ENCODE measurements around the gene NKX1-2.
A peak's percentile ranks its signal among the peaks of the same experiment; 100 is the strongest.

The NKX1-2 gene

DNA sequence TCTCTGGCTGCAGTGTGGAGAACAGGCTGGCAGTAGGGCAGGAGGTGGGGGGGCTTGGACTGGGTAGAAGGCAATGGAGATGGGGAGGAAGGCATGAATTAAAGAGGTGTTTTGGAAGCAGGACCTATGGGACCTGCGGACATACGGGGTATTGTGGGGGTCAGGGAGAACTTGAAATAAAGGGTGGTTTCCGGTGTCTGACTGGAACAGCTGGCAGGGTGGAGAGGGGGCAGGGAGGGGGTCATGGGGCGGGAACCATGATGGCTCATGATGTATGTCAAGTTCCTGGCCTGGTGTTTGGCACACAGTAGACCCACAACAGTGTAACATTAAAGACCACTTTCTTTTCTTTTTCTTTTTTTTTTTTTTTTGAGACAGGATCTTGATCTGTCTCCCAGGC is 17.3 kb upstream of the NKX1-2 start:
- ATAC-seq (ENCODE audit: low read depth) (no peak), DNase-seq (ENCODE audit: low spot score in 2 of 2) (no peak)
- Mint-ChIP-seq H3K4me3 (no peak overlapping the region), H3K36me3 (no peaks in the 10 kb centered on the region), H3K4me1 (peaks cover 22% of the 10 kb centered on the region), H3K27me3 (no peaks in the 10 kb centered on the region), H3K27ac (no peak overlapping the region), H3K9me3 (no peaks in the 10 kb centered on the region)

DNA sequence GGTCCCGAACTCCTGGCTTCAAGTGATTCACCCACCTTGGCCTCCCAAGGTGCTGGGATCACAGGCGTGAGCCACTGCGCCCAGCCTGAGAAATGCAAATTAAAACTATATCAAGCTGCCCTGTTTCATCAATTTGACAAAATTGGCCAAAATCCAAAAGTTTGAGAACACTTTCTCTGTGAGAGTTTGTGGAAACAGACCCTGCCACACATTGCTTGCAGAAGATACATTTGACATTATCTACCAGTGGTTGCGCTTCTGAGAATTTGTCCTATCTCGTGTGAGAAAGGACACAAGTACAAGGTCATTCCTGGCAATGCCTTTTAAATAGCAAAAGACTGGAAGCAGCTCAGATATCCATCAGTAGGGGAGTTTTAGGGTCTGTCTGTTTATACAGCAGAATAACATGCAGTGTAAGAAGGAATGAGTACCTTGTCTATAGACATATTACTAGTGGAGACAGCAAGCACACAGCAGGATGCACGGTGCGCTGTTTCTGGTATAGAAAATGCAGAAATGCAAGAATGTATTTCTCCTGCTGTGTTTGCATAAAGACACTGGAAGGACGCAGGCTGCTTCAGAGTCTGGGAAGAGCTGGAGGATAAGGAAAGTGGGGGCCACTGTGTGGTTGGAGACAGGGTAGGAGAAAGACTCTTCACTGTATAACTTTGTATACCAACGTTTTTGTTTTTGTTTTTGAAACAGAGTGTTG is 16.1 kb upstream of the NKX1-2 start:
- ATAC-seq (ENCODE audit: low read depth) (no peak), DNase-seq (ENCODE audit: low spot score in 2 of 2) (no peak)
- H3K36me3 Mint-ChIP-seq = no peaks in the 10 kb centered on the region
- peak overlapping the region; percentile 89 for H3K27ac Mint-ChIP-seq
- no peaks in the 10 kb centered on the region for H3K27me3 Mint-ChIP-seq
- no peak overlapping the region for H3K4me3 Mint-ChIP-seq
- H3K9me3 Mint-ChIP-seq = no peaks in the 10 kb centered on the region
- H3K4me1 Mint-ChIP-seq = peaks cover 24% of the 10 kb centered on the region

DNA sequence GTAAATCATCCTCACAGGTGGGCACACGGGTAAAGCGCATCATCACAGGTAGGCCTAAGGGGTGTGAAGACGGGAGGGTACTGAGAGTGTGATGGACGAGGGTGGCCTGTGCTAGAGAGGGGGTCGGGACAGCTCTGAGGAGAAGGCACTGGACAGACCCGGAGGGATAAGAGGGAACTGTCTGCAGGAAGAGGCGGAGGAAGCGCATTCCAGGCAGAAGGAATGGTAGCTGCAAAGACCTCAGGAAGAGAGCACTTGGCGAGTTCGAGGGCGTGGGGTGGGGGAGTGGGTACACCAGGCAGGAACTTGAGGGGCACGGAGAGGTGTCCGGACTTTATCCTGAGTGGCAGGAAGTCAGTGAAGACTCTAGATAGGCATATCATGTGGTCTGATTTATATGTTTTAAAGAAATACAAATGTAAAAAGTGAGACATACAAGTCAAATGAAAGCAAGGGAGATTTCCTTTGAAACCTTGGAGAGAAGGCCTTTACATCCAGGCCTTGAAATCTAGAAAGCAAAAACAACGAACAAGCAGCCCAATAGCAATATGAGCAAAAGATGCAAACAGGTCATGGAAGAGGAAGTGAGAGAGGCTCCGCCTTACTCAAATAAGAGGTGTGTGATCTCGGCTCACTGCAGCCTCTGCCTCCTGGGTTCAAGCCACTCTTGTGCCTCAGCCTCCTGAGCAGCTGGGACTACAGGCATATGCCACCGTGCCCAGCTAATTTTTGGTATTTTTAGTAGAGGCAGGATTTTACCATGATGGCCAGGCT is 15.4 kb upstream of the NKX1-2 start:
- Mint-ChIP-seq H3K27ac (peak overlapping the region; percentile 89), H3K4me1 (peaks cover 24% of the 10 kb centered on the region), H3K4me3 (peak overlapping the region; percentile 78), H3K36me3 (no peaks in the 10 kb centered on the region), H3K9me3 (no peaks in the 10 kb centered on the region), H3K27me3 (no peaks in the 10 kb centered on the region)
- ATAC-seq (ENCODE audit: low read depth) = peak; percentile 44
- peak in 1 of 2 donors; percentile 42 for DNase-seq (ENCODE audit: low spot score in 2 of 2)

DNA sequence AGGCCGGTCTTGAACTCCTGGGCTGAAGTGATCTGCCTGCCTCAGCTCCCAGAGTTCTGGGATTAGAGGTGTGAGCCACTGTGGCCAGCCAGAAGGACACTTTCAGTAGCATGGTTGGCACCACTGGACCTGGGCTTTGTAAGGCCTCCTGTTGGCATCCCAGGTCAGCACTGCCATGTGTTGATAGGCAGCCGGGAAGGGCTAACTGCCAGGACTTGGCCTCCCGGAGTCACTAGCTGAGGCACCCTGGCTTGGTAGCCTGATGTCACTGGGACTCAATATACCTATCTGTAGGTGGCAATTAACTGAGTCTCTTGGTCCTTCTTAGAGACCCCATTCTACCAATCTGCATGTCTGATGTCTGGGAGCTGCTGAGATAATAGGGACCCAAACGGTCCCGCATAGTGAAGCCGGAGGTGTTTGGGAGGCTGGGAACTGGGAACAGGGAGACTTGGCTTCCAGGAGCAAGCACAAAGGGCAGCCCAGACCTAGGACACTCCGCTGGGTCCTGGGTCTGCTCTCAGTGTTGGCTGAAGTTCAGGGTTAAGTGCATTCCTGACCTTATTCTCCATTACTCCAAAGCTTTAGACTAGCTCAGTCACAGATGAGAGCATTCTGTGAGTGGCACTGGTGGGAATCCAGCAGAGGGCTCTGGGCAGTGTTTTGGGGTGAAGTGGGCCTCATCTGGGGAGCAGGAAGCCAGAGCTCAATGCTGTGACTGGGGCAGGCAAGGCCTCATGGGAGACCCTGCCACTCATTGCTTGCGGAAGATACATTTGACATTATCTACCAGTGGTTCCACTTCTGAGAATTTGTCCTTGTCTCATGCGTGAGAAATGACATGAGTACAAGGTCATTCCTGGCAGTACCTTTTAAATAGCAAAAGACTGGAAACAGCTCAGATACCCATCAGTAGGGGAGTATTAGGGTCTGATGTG is 14.5 kb upstream of the NKX1-2 start:
- Mint-ChIP-seq H3K4me1 (peaks cover 24% of the 10 kb centered on the region), H3K4me3 (peak overlapping the region; percentile 78), H3K9me3 (no peaks in the 10 kb centered on the region), H3K36me3 (no peaks in the 10 kb centered on the region), H3K27ac (peak overlapping the region; percentile 89), H3K27me3 (no peaks in the 10 kb centered on the region)
- DNase-seq (ENCODE audit: low spot score in 2 of 2) = no peak
- ATAC-seq (ENCODE audit: low read depth) = no peak

DNA sequence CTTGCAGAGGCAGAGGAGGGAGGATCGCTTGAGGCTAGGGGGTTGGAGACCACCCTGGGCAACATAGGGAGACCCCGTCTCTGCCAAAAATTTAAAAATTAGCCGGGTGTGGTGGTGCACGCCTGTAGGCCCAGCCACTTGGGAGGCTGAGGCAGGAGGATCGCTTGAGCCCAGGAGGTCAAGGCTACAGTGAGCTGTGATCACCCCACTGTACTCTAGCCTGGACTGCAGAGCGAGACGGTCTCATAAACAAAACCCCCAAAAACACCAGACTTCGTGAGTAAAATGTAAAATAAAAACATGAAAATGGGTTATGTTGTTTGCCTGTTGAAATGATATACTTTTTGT is 12.5 kb upstream of the NKX1-2 start:
- Mint-ChIP-seq H3K27me3 (no peaks in the 10 kb centered on the region), H3K27ac (no peak overlapping the region), H3K9me3 (no peaks in the 10 kb centered on the region), H3K36me3 (no peaks in the 10 kb centered on the region), H3K4me1 (peaks cover 24% of the 10 kb centered on the region), H3K4me3 (peak overlapping the region; percentile 91)
- ATAC-seq (ENCODE audit: low read depth) (no peak), DNase-seq (ENCODE audit: low spot score in 2 of 2) (no peak)

DNA sequence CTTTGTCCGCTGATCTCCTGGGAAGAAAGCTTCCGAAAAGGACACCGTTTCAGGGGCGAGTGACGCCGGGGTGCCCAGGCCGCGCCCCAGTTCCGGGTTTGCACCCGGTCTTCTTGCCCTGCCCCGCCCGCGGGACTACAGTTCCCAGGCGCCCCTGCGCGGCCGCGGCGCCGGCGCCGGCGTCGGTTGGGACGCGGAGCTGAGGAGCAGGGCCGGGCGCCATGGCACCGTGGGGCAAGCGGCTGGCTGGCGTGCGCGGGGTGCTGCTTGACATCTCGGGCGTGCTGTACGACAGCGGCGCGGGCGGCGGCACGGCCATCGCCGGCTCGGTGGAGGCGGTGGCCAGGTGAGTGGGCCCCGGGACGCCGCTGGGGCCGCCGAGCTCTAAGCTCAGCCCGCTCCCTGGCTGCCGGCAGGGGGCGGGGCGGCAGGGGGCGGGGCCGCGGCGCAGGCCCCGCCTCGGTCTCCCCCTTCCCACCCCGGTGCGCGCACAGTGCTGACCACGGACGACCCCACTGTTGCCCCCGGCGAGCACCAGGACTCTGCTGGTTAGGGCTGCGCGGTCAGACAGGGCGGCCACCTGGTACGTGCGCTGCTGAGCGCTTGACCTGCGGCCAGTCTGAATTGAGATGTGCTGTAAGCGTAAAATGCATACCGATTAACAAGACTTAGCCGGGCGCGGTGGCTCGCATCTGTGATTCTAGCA is 12.0 kb upstream of the NKX1-2 start, which contains the start of gene LHPP:
LHPP (plus strand) TSS at position 182 of the 706 bp plus-strand sequence; CDS start at position 222, 40 bp downstream.
- Mint-ChIP-seq H3K36me3 (no peaks in the 10 kb centered on the region), H3K9me3 (no peaks in the 10 kb centered on the region), H3K27me3 (no peaks in the 10 kb centered on the region), H3K4me1 (peaks cover 22% of the 10 kb centered on the region), H3K4me3 (peak within 1 kb of the TSS; percentile 91), H3K27ac (peak within 1 kb of the TSS; percentile 26)
- DNase-seq (ENCODE audit: low spot score in 2 of 2) = peak; percentile 82 to 93
- ATAC-seq (ENCODE audit: low read depth) = peak; percentile 93

DNA sequence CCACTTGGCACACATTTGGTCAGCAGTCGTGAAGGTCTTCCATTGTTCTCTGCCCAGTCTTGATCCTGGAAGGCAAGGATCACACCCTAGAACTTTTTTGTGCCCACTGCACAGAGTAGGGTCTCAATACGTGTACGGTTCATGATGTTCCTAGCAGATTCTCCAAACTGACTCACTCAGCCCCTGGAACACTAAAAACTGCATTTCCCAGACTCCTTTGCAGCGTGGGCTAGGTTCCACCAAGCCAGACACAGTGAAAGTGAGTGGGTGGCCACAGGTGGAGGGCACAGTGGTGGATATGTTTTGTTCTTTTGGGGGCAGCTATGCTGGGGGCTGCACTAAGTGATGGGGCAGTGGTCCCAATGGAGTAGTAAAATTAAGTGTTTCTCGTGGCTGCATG is 10.3 kb upstream of the NKX1-2 start:
- no peak for DNase-seq (ENCODE audit: low spot score in 2 of 2)
- Mint-ChIP-seq H3K27ac (no peak overlapping the region), H3K4me3 (no peak overlapping the region), H3K9me3 (no peaks in the 10 kb centered on the region), H3K27me3 (peaks cover 11% of the 10 kb centered on the region), H3K4me1 (peaks cover 16% of the 10 kb centered on the region), H3K36me3 (no peaks in the 10 kb centered on the region)
- ATAC-seq (ENCODE audit: low read depth) = no peak

DNA sequence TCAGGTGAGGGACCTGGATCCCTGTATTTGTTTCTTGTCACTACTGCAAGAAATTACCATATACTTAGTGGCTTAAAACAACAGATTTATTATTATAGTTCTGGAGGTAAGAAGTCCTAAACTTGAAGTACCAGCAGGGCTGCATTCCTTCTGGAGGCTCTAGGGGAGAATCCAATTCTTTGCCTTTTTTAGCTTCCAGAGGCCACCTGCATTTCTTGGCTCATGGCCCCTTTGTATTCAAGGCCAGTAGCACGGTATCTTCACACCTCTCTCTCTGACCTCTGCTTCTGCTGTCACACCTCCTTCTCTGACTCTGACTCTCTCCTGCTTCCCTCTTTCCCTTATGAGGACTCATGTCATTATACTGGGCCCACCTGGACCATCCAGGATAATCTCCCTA is 9.6 kb upstream of the NKX1-2 start:
- Mint-ChIP-seq H3K4me1 (peaks cover 9% of the 10 kb centered on the region), H3K27ac (no peak overlapping the region), H3K27me3 (peaks cover 14% of the 10 kb centered on the region), H3K36me3 (no peaks in the 10 kb centered on the region), H3K9me3 (no peaks in the 10 kb centered on the region), H3K4me3 (no peak overlapping the region)
- DNase-seq (ENCODE audit: low spot score in 2 of 2) (no peak), ATAC-seq (ENCODE audit: low read depth) (no peak)

DNA sequence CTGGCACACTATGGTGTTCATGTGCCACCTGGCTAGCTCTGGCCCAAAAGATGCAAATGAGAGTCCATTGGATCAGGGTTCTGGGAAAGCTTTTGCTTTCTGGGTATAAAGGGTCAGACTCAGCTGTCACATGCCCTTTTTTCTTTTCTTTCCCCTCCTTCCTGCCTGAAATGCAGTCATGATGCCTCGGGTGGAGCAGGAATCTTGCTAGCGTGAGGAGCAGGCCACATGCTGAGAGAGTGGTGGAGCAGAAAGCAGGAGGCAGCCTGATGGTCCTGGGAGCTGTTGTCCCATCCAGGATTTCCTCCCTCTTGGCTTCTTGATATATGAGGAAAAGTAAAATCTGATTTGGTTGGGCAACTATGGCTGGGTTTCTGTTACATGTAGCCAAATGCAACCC is 9.1 kb upstream of the NKX1-2 start:
- Mint-ChIP-seq H3K36me3 (no peaks in the 10 kb centered on the region), H3K4me3 (no peak overlapping the region), H3K27ac (no peak overlapping the region), H3K27me3 (peaks cover 18% of the 10 kb centered on the region), H3K9me3 (no peaks in the 10 kb centered on the region), H3K4me1 (peaks cover 5% of the 10 kb centered on the region)
- ATAC-seq (ENCODE audit: low read depth) = no peak
- DNase-seq (ENCODE audit: low spot score in 2 of 2) = no peak

DNA sequence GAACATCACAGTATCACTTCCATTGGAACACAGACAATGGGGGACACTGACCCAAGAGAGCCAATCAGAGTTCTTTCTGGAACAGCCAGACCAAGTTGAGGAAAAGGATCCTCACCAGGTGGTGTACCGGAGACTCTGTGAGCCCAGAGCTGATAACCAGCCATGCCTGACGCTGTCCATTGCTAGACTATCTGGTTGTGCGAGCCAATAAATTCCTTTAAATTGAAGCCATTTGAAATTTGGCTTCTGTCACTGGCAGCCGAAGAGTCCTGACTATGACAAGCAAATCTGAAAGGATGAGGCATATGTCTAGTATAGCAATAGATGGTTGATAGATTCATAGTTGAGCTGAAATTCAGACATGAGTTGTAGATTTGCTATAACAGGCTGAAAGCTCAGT is 8.6 kb upstream of the NKX1-2 start:
- H3K27me3 Mint-ChIP-seq = peaks cover 20% of the 10 kb centered on the region
- H3K27ac Mint-ChIP-seq = no peak overlapping the region
- H3K4me3 Mint-ChIP-seq = no peak overlapping the region
- H3K36me3 Mint-ChIP-seq = no peaks in the 10 kb centered on the region
- no peak for ATAC-seq (ENCODE audit: low read depth)
- no peak for DNase-seq (ENCODE audit: low spot score in 2 of 2)
- H3K4me1 Mint-ChIP-seq = peaks cover 5% of the 10 kb centered on the region
- no peaks in the 10 kb centered on the region for H3K9me3 Mint-ChIP-seq

DNA sequence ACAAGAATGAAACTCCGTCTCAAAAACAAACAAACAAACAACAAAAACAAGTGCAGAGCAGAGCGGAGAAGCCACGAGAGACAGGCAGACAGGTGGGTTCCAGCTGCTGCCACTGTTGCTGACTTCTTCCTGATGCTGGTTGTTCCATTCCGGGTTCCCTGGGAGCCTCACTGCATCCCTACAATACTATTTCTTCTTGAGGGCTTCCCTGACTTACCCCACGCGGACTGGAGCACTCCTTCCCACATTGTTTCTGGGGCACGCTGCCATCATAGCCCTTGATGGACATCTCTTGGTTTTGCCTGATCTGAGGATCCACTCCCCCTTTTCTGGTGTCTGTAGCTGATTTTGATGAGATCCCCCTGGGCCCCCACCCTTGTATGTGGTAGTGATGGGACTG is 5.6 kb upstream of the NKX1-2 start:
- Mint-ChIP-seq H3K9me3 (no peaks in the 10 kb centered on the region), H3K36me3 (no peaks in the 10 kb centered on the region)

DNA sequence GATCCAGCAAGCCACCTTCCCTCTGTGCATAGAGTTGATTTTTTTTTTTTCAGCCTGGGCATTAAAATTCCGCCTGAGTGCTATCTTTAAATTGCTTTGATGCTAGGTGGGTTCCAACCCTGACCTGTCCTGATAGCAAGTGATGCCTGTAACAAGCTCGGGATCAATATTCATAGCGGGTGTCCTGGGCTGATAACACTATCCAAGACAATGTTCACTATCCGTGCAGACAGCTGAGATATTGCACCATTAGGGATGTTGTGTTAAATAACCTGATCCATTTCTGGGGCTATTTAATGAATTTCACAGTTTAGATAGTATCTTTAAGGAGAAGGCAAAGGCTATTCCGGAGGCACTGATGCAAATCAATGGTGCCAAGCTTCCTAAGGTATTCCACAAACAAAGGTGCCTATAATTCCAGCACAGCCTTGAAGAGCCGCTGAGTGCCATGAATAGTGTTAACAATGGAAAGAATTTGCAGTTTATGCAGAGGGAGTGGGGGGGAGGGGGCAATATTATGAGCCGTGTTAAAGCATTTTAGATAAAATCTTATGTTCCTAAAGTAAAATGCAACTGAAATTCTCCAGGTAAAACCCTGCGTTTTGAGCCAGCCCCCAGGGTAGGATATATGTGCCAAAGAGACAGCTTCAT is 4.2 kb upstream of the NKX1-2 start:
- Mint-ChIP-seq H3K27ac (no peak overlapping the region), H3K4me1 (peaks cover 9% of the 10 kb centered on the region), H3K4me3 (no peak overlapping the region), H3K9me3 (no peaks in the 10 kb centered on the region), H3K27me3 (peaks cover 32% of the 10 kb centered on the region), H3K36me3 (no peaks in the 10 kb centered on the region)
- no peak for DNase-seq (ENCODE audit: low spot score in 2 of 2)
- ATAC-seq (ENCODE audit: low read depth) = no peak

More for the DNA sequence above, 5.6 kb upstream of the NKX1-2 start:
- Mint-ChIP-seq H3K27ac (no peak overlapping the region), H3K4me1 (peaks cover 2% of the 10 kb centered on the region), H3K4me3 (no peak overlapping the region), H3K27me3 (peaks cover 27% of the 10 kb centered on the region)
- ATAC-seq (ENCODE audit: low read depth) = no peak
- DNase-seq (ENCODE audit: low spot score in 2 of 2) = no peak

DNA sequence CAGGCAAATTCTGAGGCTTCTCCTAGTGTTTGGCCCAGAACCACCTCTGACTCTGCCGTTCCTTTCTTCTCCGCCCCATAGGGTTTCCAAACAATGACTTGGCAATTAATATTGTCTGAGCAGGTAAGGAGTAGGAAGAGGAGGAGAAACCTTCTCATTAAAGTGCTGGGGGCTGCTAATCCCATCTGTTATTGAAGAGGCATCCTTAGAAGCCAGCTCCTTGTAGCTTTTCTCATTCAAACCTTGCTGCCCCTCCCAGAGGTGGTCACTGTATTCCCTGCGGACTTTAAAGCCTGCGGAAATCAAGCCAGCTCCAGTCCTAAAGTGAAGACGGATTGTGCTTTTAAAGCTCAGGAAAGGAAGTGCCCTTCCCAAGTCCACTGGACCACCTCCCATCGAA is 1.4 kb upstream of the NKX1-2 start:
- no peaks in the 10 kb centered on the region for H3K9me3 Mint-ChIP-seq
- peaks cover 39% of the 10 kb centered on the region for H3K27me3 Mint-ChIP-seq
- no peak overlapping the region for H3K4me3 Mint-ChIP-seq
- H3K36me3 Mint-ChIP-seq = no peaks in the 10 kb centered on the region
- ATAC-seq (ENCODE audit: low read depth) = no peak
- DNase-seq (ENCODE audit: low spot score in 2 of 2) = no peak
- peaks cover 20% of the 10 kb centered on the region for H3K4me1 Mint-ChIP-seq
- no peak overlapping the region for H3K27ac Mint-ChIP-seq
